ENCODE measurements around the gene SYNJ2.
"Not testable (repeated sequence)": the region's sequence is repeated elsewhere in the genome, so short reads cannot be mapped to it uniquely, and the experiment has no call there.

Gene SYNJ2

GRCh38 chr6:157981395-157982101, at the start of gene SYNJ2:
Gene SYNJ2 (plus strand): TSS chr6:157981863. CDS start chr6:157981962, 99 bp downstream.
- peak; percentile 55 for DNase-seq (ENCODE audit: low spot score)

GRCh38 chr6:157935786-157936185, 45.9 kb upstream of the SYNJ2 start:
- DNase-seq (ENCODE audit: low spot score) = no peak

- no peak for DNase-seq (ENCODE audit: low spot score)
Measured at GRCh38 chr6:157937318-157937717, 44.3 kb upstream of the SYNJ2 start.

- DNase-seq (ENCODE audit: low spot score) = no peak
Measured at GRCh38 chr6:157937916-157938315, 43.7 kb upstream of the SYNJ2 start.

GRCh38 chr6:157940375-157941036, 41.2 kb upstream of the SYNJ2 start:
- not testable (repeated sequence) for DNase-seq (ENCODE audit: low spot score)

- DNase-seq (ENCODE audit: low spot score) = no peak
Measured at GRCh38 chr6:157941101-157941863, 40.4 kb upstream of the SYNJ2 start.

GRCh38 chr6:157942351-157942750, 39.3 kb upstream of the SYNJ2 start:
- DNase-seq (ENCODE audit: low spot score) = no peak

- no peak for DNase-seq (ENCODE audit: low spot score)
Measured at GRCh38 chr6:157943249-157943963, 38.3 kb upstream of the SYNJ2 start.

GRCh38 chr6:157943964-157944283, 37.7 kb upstream of the SYNJ2 start:
- DNase-seq (ENCODE audit: low spot score) = no peak

- DNase-seq (ENCODE audit: low spot score) = no peak
Measured at GRCh38 chr6:157944983-157945931, 36.4 kb upstream of the SYNJ2 start.

- DNase-seq (ENCODE audit: low spot score) = no peak
Measured at GRCh38 chr6:157946053-157946617, 35.5 kb upstream of the SYNJ2 start.

- peak; percentile 44 for DNase-seq (ENCODE audit: low spot score)
Measured at GRCh38 chr6:157946865-157947532, 34.7 kb upstream of the SYNJ2 start.

- not testable (repeated sequence) for DNase-seq (ENCODE audit: low spot score)
Measured at GRCh38 chr6:157950899-157951298, 30.8 kb upstream of the SYNJ2 start.

- DNase-seq (ENCODE audit: low spot score) = no peak
Measured at GRCh38 chr6:157951828-157952227, 29.8 kb upstream of the SYNJ2 start.

- no peak for DNase-seq (ENCODE audit: low spot score)
Measured at GRCh38 chr6:157952861-157953351, 28.8 kb upstream of the SYNJ2 start.

- no peak for DNase-seq (ENCODE audit: low spot score)
Measured at GRCh38 chr6:157953580-157954091, 28.0 kb upstream of the SYNJ2 start.

- DNase-seq (ENCODE audit: low spot score) = no peak
Measured at GRCh38 chr6:157954150-157955117, 27.2 kb upstream of the SYNJ2 start.

- no peak for DNase-seq (ENCODE audit: low spot score)
Measured at GRCh38 chr6:157955675-157956074, 26.0 kb upstream of the SYNJ2 start.

All from hematopoietic multipotent progenitor cell treated with erythropoietin and hydrocortisone succinate and interleukin-3 and kit ligand, for 15 days (in vitro differentiated cells).